H54 (cell line): Measurements from ENCODE around the gene S100A10.

Experiments
- DNase-seq: peaks from one replicate; pipeline ENCODE4 v3.0.0; 2011; ENCODE audit warnings: low spot score, mixed read lengths; ENCODE audit not compliant: insufficient read length
- FAIRE-seq: peaks from 3 replicates; lab custom pipeline; 2011; peaks lifted over from hg19 to GRCh38; lab: Jason Lieb, UNC
- POLR2A ChIP-seq: IDR thresholded peaks from 2 replicates; pipeline ENCODE4 v1.6.1; 2011; ENCODE audit warnings: low read depth, mild to moderate bottlenecking, low read length

Gene S100A10

GRCh38 chr1:152001631-152002584 is 8.2 kb upstream of the S100A10 start:
- no peak for TF ChIP-seq POLR2A
- DNase-seq: no peak
- peak; percentile 11 for FAIRE-seq

GRCh38 chr1:152000964-152001630 is 7.4 kb upstream of the S100A10 start:
- no peak for TF ChIP-seq POLR2A
- no peak for DNase-seq
- FAIRE-seq: no peak

GRCh38 chr1:151998611-151999362 is 5.1 kb upstream of the S100A10 start:
- FAIRE-seq (no peak), DNase-seq (no peak)
- no peak for TF ChIP-seq POLR2A

- no peak for TF ChIP-seq POLR2A
- no peak for FAIRE-seq
- DNase-seq: no peak
Observed at GRCh38 chr1:151997284-151997570, 3.6 kb upstream of the S100A10 start.

- DNase-seq: no peak
- TF ChIP-seq POLR2A: no peak
- FAIRE-seq: no peak
Observed at GRCh38 chr1:151995774-151996173, 2.1 kb upstream of the S100A10 start.

GRCh38 chr1:151994956-151995355 is 1.3 kb upstream of the S100A10 start:
- no peak for TF ChIP-seq POLR2A
- FAIRE-seq: peak; percentile 57
- DNase-seq: no peak

- peak; percentile 65; the same call in 1 of the 2 replicates for TF ChIP-seq POLR2A
- FAIRE-seq (no peak), DNase-seq (no peak)
Observed at GRCh38 chr1:151993084-151993733, 450 bp downstream of the S100A10 start.

GRCh38 chr1:151992303-151993083 is 1.2 kb downstream of the S100A10 start:
- TF ChIP-seq POLR2A: peak; percentile 82
- FAIRE-seq: peak; percentile 77
- no peak for DNase-seq

GRCh38 chr1:151991663-151992302 is 1.9 kb downstream of the S100A10 start:
- DNase-seq (no peak), FAIRE-seq (no peak)
- TF ChIP-seq POLR2A: peak; percentile 35; the same call in 1 of the 2 replicates

GRCh38 chr1:151990856-151991198 is 2.8 kb downstream of the S100A10 start:
- peak; percentile 34; the same call in 1 of the 2 replicates for TF ChIP-seq POLR2A
- DNase-seq: no peak
- FAIRE-seq: no peak

- DNase-seq (no peak), FAIRE-seq (no peak)
- TF ChIP-seq POLR2A: no peak
Observed at GRCh38 chr1:151990058-151990855, 3.4 kb downstream of the S100A10 start.
